ENCODE results near the gene REEP1. TPM values are rescaled to one million over a fixed set of nuclear protein-coding genes. Genes with fewer than 3 reads are reported as not detected.

Gene REEP1
- total and polyA plus RNA-seq, 9 of the 15 experiments (the other 6 are each of a cell fraction or from before 2014, with no cell fraction given) = 0.11 to 0.67 (median 0.13) TPM

DNA sequence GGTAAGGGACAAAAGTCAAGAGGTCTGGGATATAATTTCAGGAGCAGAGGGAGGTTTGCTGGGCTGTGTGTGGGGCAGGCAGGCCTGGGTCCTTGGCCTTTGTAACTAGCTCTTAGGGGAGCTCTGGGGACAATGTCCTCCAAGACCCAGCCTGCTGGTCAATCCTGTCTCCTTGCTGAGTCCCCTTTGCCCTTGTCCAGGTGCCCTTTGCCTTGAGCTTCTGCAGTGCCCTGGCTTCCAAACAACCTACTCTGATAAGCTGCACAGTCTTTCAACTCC is 30.0 kb upstream of the REEP1 start:
- H3K9ac ChIP-seq (ENCODE audit: insufficient read depth in 1 of 2, low read depth in 2 of 2, low read length in 2 of 2) = no peak overlapping the region
- ATAC-seq (no peak), DNase-seq (ENCODE audit: extremely low read depth in 1 of 4, low spot score in 3 of 4) (no peak), FAIRE-seq (no peak)
- in situ Hi-C loops (cut with MboI) = no loop called here
- H4K20me1 ChIP-seq (replicated peaks; ENCODE audit: control insufficient read depth, insufficient read depth, low read length) = no peaks in the 10 kb centered on the region
- no peaks in the 10 kb centered on the region for H3K79me2 ChIP-seq (ENCODE audit: control insufficient read depth, insufficient read depth, low read length)
- peaks cover 2 to 13% of the 10 kb centered on the region in 2 experiments; a peak in 4 of 5 replicates for H3K27me3 ChIP-seq (ENCODE audit: control insufficient read depth in 2 of 2, insufficient read depth in 2 of 2, low read length in 2 of 2)
- POLR2A ChIA-PET = interaction anchor here (0.7 to 1.0 kb wide), 2 partner anchors 89 to 172 kb away, joined by 3 read pairs; partner anchors contain the start of gene IMMT
- intact Hi-C loops (cut with micrococcal nuclease) = loop anchor here (5.0 kb wide), 2 partner anchors 280 to 540 kb away; no protein-coding TSS in a partner anchor
- H3K9me1 ChIP-seq (ENCODE audit: control insufficient read depth, insufficient read depth, low read length) = no peaks in the 10 kb centered on the region
- H3K36me3 ChIP-seq (ENCODE audit: control insufficient read depth, insufficient read depth, low read length) = no peaks in the 10 kb centered on the region
- H3K9me3 ChIP-seq (replicated peaks; ENCODE audit: control insufficient read depth, insufficient read depth, low read depth, low read length) = peaks cover 2% of the 10 kb centered on the region
- H2AFZ ChIP-seq (ENCODE audit: low read depth, low read length) = no peak overlapping the region
- BruUV-seq (replicated peaks) = no TSS peak
- no peak overlapping the region for H3K4me2 ChIP-seq (ENCODE audit: insufficient read depth, low read length)
- no peaks in the 10 kb centered on the region; a peak in 2 of 5 replicates for H3K4me1 ChIP-seq (replicated peaks in 1 of 2; ENCODE audit: control insufficient read depth in 2 of 2, insufficient read depth in 2 of 2, low read length in 2 of 2)
- CTCF ChIA-PET (ENCODE audit: low intra/inter-chr PET ratio) = interaction anchor here (1.2 to 2.0 kb wide), 3 partner anchors 69 to 147 kb away, joined by 3 to 20 read pairs (median 9); no protein-coding TSS in a partner anchor
- no peak overlapping the region for H3K27ac ChIP-seq (ENCODE audit: extremely low read depth, low read depth, low read length)
- H3K4me3 ChIP-seq = no peak overlapping the region
- no peak for TF ChIP-seq SETDB1 (IDR thresholded peaks at IDR 0.05; ENCODE audit: low read length)
- TF ChIP-seq, protein P1, sequence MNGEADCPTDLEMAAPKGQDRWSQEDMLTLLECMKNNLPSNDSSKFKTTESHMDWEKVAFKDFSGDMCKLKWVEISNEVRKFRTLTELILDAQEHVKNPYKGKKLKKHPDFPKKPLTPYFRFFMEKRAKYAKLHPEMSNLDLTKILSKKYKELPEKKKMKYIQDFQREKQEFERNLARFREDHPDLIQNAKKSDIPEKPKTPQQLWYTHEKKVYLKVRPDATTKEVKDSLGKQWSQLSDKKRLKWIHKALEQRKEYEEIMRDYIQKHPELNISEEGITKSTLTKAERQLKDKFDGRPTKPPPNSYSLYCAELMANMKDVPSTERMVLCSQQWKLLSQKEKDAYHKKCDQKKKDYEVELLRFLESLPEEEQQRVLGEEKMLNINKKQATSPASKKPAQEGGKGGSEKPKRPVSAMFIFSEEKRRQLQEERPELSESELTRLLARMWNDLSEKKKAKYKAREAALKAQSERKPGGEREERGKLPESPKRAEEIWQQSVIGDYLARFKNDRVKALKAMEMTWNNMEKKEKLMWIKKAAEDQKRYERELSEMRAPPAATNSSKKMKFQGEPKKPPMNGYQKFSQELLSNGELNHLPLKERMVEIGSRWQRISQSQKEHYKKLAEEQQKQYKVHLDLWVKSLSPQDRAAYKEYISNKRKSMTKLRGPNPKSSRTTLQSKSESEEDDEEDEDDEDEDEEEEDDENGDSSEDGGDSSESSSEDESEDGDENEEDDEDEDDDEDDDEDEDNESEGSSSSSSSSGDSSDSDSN (IDR thresholded peaks at IDR 0.05; ENCODE audit: borderline replicate concordance in 1 of 2, low read depth in 2 of 2, low read length in 2 of 2) = no peak
- no peak for TF ChIP-seq CBFA2T2 (conservative IDR thresholded peaks at IDR 0.05)
- TF ChIP-seq ZBTB11 (CRISPR knock-in tag; IDR thresholded peaks at IDR 0.05) = no peak
- no peak for TF ChIP-seq ZNF696 (CRISPR knock-in tag; conservative IDR thresholded peaks at IDR 0.05)
- no peak for TF ChIP-seq SFPQ (IDR thresholded peaks at IDR 0.05; ENCODE audit: low read depth, low read length)
- no peak for TF ChIP-seq ZNF584 (CRISPR knock-in tag; IDR thresholded peaks at IDR 0.05; ENCODE audit: low read depth)
- TF ChIP-seq ZNF586 (CRISPR knock-in tag; conservative IDR thresholded peaks at IDR 0.05) = no peak
- TF ChIP-seq STAG1 (CRISPR knock-in tag; IDR thresholded peaks at IDR 0.05; ENCODE audit: borderline replicate concordance) = no peak
- no peak for TF ChIP-seq SMARCA5 (IDR thresholded peaks at IDR 0.05)
- no peak for TF ChIP-seq POLR2B (IDR thresholded peaks at IDR 0.05; ENCODE audit: low read depth, partially characterized antibody)
- no peak for TF ChIP-seq BRCA1 (IDR thresholded peaks at IDR 0.05)
- no peak for TF ChIP-seq BRCA1 (CRISPR knock-in tag; IDR thresholded peaks at IDR 0.05)
- no peak for TF ChIP-seq FOSL1 (tag; conservative IDR thresholded peaks at IDR 0.05)
- TF ChIP-seq MECOM (CRISPR knock-in tag; IDR thresholded peaks at IDR 0.05) = no peak
